ENCODE measurements around the gene C1QTNF12. TPM values are rescaled to one million over a fixed set of nuclear protein-coding genes. Genes with fewer than 3 reads are reported as not detected.
A peak's percentile ranks its signal among the peaks of the same experiment; 100 is the strongest.

Gene C1QTNF12
- total and polyA plus RNA-seq, 2 of the 8 experiments (the other 6 are each of a cell fraction or from before 2014, with no cell fraction given) = 2.1 to 3.7 TPM

- Histone ChIP-seq H2BK12ac (ENCODE audit: low read depth, low read length) (no peak overlapping the region), H3K56ac (replicated peaks; ENCODE audit: insufficient read length, low read depth, low read length) (no peak overlapping the region), H2AK5ac (ENCODE audit: low read depth, low read length) (no peak overlapping the region), H4K20me1 (replicated peaks in 1 of 2; ENCODE audit: control insufficient read depth in 1 of 2, insufficient read depth in 2 of 2, low read length in 2 of 2) (peaks cover 20 to 34% of the 10 kb centered on the region in 2 experiments), H3K36me3 (ENCODE audit: control insufficient read depth in 2 of 4, insufficient read depth in 4 of 4, low read length in 3 of 4) (peaks cover 4 to 12% (median 5%) of the 10 kb centered on the region in 4 experiments; a peak in 6 of 8 replicates), H3K9ac (replicated peaks in 1 of 4; ENCODE audit: extremely low read depth in 1 of 4, low read depth in 3 of 4, low read length in 3 of 4) (no peak overlapping the region), H2BK5ac (ENCODE audit: low read depth, low read length) (0 out of 2 replicates have a peak overlapping the region, but pooled peaks have one; percentile 44), H4K5ac (ENCODE audit: insufficient read length, low read depth, low read length) (no peak overlapping the region), H3K4me2 (ENCODE audit: insufficient read depth in 1 of 2, low read depth in 2 of 2, low read length in 2 of 2) (no peak overlapping the region; a peak in 1 of 4 replicates), H3K4ac (replicated peaks; ENCODE audit: insufficient read length, low read depth, low read length) (no peak overlapping the region), H3K27ac (ENCODE audit: low read depth, low read length) (no peak overlapping the region), H2BK20ac (ENCODE audit: low read length) (no peak overlapping the region), H2BK15ac (ENCODE audit: low read length) (no peak overlapping the region), H3K4me1 (replicated peaks in 1 of 4; ENCODE audit: control insufficient read depth in 3 of 4, insufficient read depth in 4 of 4, low read length in 3 of 4) (peaks cover 0 to 17% (median 8%) of the 10 kb centered on the region in 4 experiments; a peak in 5 of 7 replicates), H3K23ac (ENCODE audit: insufficient read length) (no peak overlapping the region), H4K91ac (replicated peaks; ENCODE audit: insufficient read length, low read length) (no peak overlapping the region), H3K79me2 (ENCODE audit: control insufficient read depth in 1 of 2, insufficient read depth in 2 of 2, low read length in 2 of 2) (peaks cover 12 to 47% of the 10 kb centered on the region in 2 experiments; a peak in 3 of 4 replicates), H3K4me3 (ENCODE audit: extremely low read depth in 1 of 4, insufficient read depth in 2 of 4, low read depth in 3 of 4, low read length in 4 of 4) (no peak overlapping the region), H2BK120ac (replicated peaks; ENCODE audit: low read depth, low read length) (no peak overlapping the region), H3K27me3 (replicated peaks in 1 of 4; ENCODE audit: control insufficient read depth in 3 of 4, extremely low read depth in 1 of 4, insufficient read depth in 3 of 4, low read length in 3 of 4) (no peaks in the 10 kb centered on the region; a peak in 1 of 7 replicates), H2AFZ (ENCODE audit: low read length) (no peak overlapping the region), H3K14ac (ENCODE audit: insufficient read length) (no peak overlapping the region), H3K18ac (ENCODE audit: extremely low read depth, low read length) (no peak overlapping the region), H4K8ac (ENCODE audit: extremely low read depth, insufficient read depth, low read length) (peak overlapping the region; percentile 68; the same call in 1 of the 2 replicates), H3K23me2 (ENCODE audit: low read depth, low read length) (peaks cover 12% of the 10 kb centered on the region; the same call in 1 of the 2 replicates), H3K9me3 (ENCODE audit: insufficient read depth in 2 of 2, low read depth in 1 of 2, low read length in 1 of 2) (no peaks in the 10 kb centered on the region), H3K79me1 (ENCODE audit: low read depth, low read length) (peaks cover 28% of the 10 kb centered on the region)
- CTCF ChIA-PET (ENCODE audit: partially characterized antibody) = interaction anchor here (0.5 to 2.2 kb wide), 7 partner anchors 11 to 269 kb away, joined by 3 to 7 read pairs (median 3); no protein-coding TSS in a partner anchor
- DNase-seq (ENCODE audit: low read depth in 1 of 2, low spot score in 2 of 2) (no peak), FAIRE-seq (no peak)
- POLR2A ChIA-PET (ENCODE audit: partially characterized antibody) = interaction anchor here (1.2 to 2.6 kb wide), 5 partner anchors 10 to 184 kb away, joined by 3 to 16 read pairs (median 4); no protein-coding TSS in a partner anchor
- 91% methylated on average over 7 of the region's 7 CpGs; no CpG with 5 or more reads in 1 of the 2 experiments for WGBS, 2 experiments (ENCODE audit: extremely low coverage in 1 of 2, insufficient coverage in 1 of 2, insufficient read length in 1 of 2, insufficient replicate concordance in 2 of 2, low coverage in 1 of 2, low lambda C conversion rate in 2 of 2, missing lambda C conversion rate in 1 of 2)
- TF ChIP-seq TBP (IDR thresholded peaks at IDR 0.05; ENCODE audit: low read depth, low read length) = no peak
- TF ChIP-seq KDM4A (IDR thresholded peaks at IDR 0.05; ENCODE audit: low read depth, low read length, severe bottlenecking) = no peak
- no peak for TF ChIP-seq TAF7 (optimal IDR thresholded peaks at IDR 0.05; ENCODE audit: borderline replicate concordance, low read depth, low read length)
- TF ChIP-seq HDAC6 (IDR thresholded peaks at IDR 0.05; ENCODE audit: low read depth, low read length) = no peak
- TF ChIP-seq POLR2AphosphoS5 (IDR thresholded peaks at IDR 0.05; ENCODE audit: low read depth, low read length) = no peak
- no peak for TF ChIP-seq EZH2 (IDR thresholded peaks at IDR 0.05; ENCODE audit: low read depth, low read length, severe bottlenecking)
- TF ChIP-seq KDM5A (IDR thresholded peaks at IDR 0.05; ENCODE audit: low read length) = no peak
- TF ChIP-seq RAD21 (IDR thresholded peaks at IDR 0.05 in 1 of 2, conservative IDR thresholded peaks at IDR 0.05 in 1 of 2; ENCODE audit: low read depth in 2 of 2, low read length in 2 of 2) = no peak
Measured at GRCh38 chr1:1270813-1271212, 24.3 kb upstream of the C1QTNF12 start.
